ENCODE results near the gene OR4N2.
"Not testable (repeated sequence)": the region's sequence is repeated elsewhere in the genome, so short reads cannot be mapped to it uniquely, and the experiment has no call there.

OR4N2 gene

GRCh38 chr14:19803470-19803869 is at the start of gene OR4N2:
Gene OR4N2 (plus strand): TSS chr14:19803770. CDS start chr14:19827449, 23,679 bp downstream.
- DNase-seq = not testable (repeated sequence)

DNA sequence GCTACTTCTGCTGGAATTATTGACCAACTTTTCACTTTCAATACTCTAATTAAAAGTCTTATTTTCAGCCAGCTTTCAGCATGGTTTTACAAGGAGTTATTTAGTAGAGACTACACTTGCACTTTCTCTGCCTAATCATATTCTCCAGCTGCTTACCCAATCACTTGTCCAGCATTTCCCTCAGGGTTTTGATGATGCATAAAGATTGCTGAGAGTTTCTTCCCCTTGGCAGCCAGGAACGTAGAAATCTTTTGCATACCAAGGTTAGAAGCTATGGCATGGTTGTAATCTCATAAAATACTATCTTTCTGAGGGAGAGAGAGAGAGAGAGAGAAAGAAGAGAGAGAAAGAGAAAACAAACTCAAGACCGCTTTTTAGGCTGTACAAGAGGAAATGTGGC is 49.4 kb upstream of the OR4N2 start:
- no peak for DNase-seq

DNA sequence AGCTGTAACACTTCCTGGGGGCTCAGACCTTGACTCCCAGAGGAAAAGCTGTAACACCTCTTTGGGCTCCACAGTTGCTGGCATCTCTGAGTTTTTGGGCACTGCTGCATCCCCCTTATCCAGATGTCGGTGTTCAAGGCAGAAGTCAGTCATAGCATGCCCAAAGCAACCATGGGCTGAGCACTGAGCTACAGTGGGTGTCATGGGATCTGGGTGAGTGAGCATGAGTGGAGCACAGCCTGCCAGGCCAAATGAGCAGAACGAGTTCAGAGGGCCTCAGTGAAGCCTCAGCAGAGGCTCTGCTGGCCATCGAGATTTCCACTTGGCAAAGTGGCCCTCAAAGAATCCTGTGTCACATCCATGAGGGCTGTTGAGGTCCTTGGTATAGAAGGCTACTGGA is 32.1 kb upstream of the OR4N2 start:
- DNase-seq = not testable (repeated sequence)

DNA sequence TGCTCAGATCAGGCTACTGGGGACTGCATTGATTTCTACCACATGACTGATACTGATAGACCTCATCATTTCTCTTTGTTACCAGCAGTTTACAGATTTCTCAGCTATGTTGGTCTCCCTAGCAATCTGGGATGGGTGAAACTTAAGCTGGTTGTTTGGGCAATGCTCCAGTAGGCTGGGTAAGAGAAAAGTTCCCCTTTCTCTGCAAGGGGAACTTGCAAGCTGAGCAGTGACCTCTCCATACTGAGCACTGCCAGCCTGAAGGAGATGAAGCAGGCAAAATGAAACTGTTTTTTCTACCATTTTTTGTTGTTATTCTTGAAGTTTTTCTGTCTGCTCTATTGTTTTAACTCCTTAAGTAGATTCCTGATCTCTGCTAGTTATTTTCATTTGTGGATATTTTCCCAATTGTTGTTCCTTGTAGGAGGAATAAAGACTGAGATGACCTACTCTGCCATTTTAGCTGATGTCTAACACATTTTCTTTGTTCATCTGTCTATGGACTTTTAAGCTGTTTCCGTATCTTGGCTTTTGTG is 31.6 kb upstream of the OR4N2 start:
- no peak for DNase-seq

GRCh38 chr14:19772454-19772853 is 31.1 kb upstream of the OR4N2 start:
- DNase-seq = not testable (repeated sequence)

DNA sequence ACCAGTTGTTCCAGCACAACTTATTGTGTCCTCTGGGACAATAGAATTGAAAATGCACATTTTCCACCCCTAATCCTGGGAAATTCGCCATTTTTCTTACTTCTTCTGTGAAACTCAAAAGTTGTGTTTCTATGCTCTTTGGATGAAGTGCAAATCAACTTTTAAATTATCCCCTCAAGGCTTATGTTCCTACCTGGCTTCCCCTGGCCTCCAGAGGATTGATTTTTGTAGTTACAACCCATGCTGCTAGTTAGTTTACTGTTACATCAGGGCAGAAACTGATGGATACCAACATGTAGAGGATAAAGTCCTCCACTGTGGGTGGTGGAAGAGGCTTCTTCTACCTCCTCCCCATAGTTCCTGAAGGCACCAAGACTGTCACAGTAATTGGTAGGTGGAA is 30.4 kb upstream of the OR4N2 start, which contains the start of gene OR4M1:
TSS of gene OR4M1 (plus strand) at position 301 of the 400 bp plus-strand sequence. CDS start 6,819 bp downstream, outside the sequence.
- DNase-seq = not testable (repeated sequence)

DNA sequence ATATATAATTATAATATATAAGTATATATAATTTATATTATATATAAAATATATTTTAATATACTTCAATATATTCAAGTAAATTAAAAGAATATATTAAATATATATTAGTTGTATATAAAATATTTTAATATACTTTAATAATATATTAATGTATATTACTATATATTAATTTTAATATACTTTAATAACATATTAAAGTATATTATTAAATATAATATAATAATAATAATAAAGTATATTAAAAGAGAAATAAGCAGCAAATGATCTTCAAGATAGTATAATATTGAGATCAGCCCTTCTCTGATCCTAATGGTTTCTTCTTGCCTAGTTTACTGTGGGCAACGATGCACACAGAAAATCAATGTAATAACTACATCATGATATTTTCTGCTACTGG is 28.0 kb upstream of the OR4N2 start:
- no peak for DNase-seq

DNA sequence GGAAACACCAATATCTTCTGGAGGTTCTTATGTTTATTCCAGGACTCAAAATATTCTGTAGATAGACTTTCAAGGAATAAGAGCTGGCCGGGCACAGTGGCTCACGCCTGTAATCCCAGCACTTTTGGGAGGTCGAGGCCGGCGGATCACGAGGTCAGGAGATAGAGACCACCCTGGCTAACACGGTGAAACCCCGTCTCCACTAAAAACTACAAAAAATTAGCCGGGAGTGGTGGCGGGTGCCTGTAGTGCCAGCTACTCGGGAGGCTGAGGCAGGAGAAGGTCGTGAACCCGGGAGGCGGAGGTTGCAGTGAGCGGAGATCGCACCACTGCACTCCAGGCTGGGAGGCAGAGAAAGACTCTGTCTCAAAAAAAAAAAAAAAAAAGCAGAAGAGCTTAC is 17.7 kb upstream of the OR4N2 start:
- DNase-seq = not testable (repeated sequence)

- DNase-seq = not testable (repeated sequence)
These were observed 16.3 kb upstream of the OR4N2 start for GRCh38 chr14:19787318-19787717.

DNA sequence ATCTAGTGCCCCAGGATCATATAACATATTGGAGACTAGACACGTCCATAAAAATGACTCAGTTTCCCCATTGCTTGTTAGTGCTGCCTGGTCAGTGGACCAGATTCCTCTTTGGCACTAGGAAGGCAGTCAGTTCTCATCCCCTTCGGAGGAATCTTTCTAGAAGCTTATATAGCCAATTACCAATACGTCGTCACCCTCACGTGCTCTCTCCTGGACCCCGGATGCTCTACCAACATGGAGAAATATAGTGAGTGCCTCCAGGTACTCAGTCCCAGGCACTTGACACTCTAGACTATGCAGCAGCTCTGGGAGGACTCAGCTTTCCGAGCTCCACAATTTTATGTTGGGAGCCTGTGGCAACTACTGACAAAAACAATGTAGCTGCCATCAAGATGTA is 15.4 kb upstream of the OR4N2 start:
- not testable (repeated sequence) for DNase-seq

DNA sequence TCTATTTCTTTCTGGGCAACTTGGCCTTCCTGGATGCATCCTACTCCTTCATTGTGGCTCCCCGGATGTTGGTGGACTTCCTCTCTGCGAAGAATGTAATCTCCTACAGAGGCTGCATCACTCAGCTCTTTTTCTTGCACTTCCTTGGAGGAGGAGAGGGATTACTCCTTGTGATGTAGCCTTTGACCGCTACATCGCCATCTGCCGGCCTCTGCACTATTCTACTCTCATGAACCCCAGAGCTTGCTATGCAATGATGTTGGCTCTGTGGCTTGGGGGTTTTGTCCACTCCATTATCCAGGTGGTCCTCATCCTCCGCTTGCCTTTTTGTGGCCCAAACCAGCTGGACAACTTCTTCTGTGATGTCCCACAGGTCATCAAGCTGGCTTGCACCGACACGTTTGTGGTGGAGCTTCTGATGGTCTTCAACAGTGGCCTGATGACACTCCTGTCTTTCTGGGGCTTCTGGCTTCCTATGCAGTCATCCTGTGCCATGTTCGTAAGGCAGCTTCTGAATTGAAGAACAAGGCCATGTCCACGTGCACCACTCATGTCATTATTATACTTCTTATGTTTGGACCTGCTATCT is 7.0 kb upstream of the OR4N2 start:
- DNase-seq = not testable (repeated sequence)

DNA sequence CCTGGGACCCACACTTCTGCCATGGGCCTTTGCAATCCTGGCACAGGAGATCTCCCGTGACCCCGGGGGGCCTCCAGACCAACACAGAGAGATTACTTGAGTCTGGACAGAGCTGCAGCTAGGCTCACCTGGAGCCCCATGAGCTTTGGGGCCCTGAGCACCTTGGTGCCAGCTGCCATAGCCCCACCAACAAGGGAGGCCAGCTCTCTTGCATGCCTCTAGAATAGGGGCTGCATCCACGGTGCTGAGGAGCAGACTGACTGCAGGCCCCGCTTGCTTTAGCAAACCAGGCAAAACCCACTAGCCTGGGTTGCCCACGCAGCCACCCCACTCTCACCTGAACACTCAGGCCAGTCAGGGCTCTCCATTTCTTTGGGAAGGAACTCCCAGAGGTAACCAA is 3.7 kb upstream of the OR4N2 start:
- no peak for DNase-seq

DNA sequence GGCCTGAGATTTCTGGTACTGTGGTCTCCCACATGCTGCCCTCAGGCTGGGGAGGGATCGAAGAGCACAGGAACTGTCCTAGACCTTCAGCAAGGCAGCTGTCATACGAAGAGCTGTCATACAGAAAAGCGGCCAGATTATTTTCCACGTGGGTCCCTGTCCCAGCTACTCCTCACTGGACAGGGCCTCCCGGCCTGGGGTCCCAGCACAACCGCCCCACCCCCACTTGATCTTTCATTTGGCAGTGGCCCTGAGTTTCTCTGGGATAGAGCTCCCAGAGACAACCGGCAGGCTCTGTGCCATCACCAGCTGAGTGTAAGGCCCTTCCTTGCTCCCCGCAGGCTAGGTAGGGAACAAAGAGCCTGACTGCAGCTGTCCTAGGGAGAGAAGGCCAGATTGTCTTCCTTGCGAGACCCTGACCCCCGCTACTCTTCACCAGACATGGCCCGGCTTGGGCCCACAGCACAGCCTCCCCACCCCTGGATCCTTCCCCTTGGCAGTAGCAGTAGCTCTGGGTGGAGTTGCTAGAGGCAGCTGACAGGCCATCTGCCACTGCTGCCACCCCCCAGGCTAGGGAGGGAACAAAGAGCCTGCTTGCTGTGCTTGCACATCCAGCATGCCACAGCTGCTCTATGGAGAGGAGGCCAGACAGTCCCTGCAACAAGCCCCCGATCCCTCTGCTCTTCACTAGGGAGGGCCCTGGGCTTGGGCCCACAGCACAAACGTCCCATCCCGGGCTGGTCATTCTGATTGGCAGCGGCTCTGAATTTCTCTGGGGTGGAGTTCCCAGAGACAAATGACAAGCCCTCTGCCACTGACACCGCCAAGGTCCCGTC is 3.1 kb upstream of the OR4N2 start:
- DNase-seq = no peak

- no peak for DNase-seq
These were observed 2.5 kb upstream of the OR4N2 start for GRCh38 chr14:19801118-19801464.

- not testable (repeated sequence) for DNase-seq
These were observed 9.8 kb downstream of the OR4N2 start for GRCh38 chr14:19813171-19813920.

- DNase-seq = not testable (repeated sequence)
These were observed 16.3 kb downstream of the OR4N2 start for GRCh38 chr14:19819879-19820278.

GRCh38 chr14:19821016-19821415 is 17.4 kb downstream of the OR4N2 start:
- not testable (repeated sequence) for DNase-seq

DNA sequence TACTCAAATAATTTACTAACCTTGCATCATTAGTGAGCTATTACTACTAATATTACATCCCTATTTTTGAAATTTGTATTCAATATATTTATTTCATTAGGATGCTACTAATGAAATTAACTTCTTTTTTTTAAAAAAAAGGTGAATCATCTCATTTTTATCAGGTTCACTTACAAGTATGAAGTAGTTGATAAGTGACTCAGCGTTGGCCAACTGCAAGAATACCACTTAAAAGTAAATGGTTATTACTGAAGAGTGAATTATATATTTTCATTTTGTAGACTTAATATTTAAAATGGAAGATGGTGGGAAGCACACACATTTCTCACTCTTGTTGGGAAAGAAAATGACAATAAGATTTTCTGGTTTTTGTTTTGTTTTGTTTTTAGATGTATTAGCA is 19.6 kb downstream of the OR4N2 start:
- no peak for DNase-seq

DNA sequence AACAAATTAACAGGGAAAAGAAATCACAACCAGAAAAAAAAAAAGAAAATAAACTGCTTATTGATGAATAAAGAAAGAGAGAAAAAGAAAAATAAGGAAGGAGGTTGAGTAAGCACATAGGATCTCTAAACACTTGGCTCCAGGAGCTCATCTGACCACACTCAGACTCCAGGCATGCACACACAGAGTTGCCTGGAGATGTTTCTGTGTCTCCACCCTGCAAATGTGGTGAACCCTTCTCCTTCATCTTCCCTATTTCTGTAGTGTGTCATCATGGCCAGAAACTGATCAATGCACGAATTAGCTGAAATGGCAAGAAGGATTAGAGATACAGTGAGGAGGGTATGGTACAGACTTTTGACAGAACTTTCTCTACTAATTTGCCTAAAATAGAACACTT is 20.2 kb downstream of the OR4N2 start:
- no peak for DNase-seq

- DNase-seq = not testable (repeated sequence)
These were observed 24.2 kb downstream of the OR4N2 start for GRCh38 chr14:19827626-19828244.

GRCh38 chr14:19828314-19828713 is 24.7 kb downstream of the OR4N2 start:
- no peak for DNase-seq

DNA sequence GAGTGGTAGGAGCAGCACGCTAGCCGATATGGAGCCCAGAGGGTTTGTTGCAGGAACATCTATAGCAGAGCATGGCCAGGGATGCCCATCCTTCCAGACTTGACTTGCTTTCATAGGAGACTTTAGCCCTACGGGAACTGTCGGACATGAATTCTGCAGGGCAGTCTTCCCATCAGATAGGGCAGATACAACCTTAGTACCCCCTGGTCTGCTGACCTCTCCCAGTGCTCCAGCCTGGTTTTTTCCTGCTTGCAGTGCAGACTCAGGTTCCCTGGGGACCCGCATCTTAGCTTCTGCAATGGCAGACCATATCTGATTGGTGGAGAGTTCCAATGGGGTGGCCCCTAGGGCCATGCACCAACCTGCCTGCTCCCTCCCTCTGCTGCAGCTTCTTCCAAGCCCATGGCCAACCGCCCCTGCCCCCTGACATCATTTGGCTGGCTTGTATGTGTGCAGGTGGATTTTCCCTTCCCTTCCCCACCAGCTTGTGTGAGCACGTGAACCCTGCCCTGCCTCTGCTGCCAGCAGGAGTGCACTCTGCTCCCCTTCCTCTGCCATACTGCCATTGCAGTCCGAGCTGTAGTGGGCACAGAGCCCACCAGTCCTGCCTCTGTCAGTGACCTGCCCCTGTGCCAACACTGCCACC is 30.8 kb downstream of the OR4N2 start:
- DNase-seq = not testable (repeated sequence)
